GM12865 (cell line): Measurements from ENCODE around the gene FRG2C.
"Not testable (repeated sequence)": the region's sequence is repeated elsewhere in the genome, so short reads cannot be mapped to it uniquely, and the experiment has no call there.

ENCODE experiments used
- DNase-seq: peaks from one replicate; pipeline ENCODE4 v3.0.0; 2010; ENCODE audit warnings: low read depth
- H3K4me3 ChIP-seq: 2 replicates; pipeline ENCODE4 v1.5.1; 2011; ENCODE audit warnings: mild to moderate bottlenecking, low read depth, low read length, control low read depth
- CTCF ChIP-seq: IDR thresholded peaks from 2 replicates; pipeline ENCODE4 v1.5.1; 2011; ENCODE audit warnings: low read length, control low read depth, low read depth, inconsistent platforms; ENCODE audit not compliant: insufficient read depth; ENCODE audit errors: missing control alignments

FRG2C gene

GRCh38 chr3:75664028-75664427, at the start of gene FRG2C:
Gene FRG2C, plus strand, starts transcription at chr3:75664328. Its CDS starts 52 bp downstream, at chr3:75664380.
- DNase-seq, H3K4me3 ChIP-seq: not testable (repeated sequence)

- not testable (repeated sequence) for H3K4me3 ChIP-seq, DNase-seq
Measured at GRCh38 chr3:75618666-75619305, 45.3 kb upstream of the FRG2C start.

- not testable (repeated sequence) for H3K4me3 ChIP-seq, DNase-seq
Measured at GRCh38 chr3:75619481-75620031, 44.6 kb upstream of the FRG2C start.

- DNase-seq: peak; percentile 5
- H3K4me3 ChIP-seq: not testable (repeated sequence)
Measured at GRCh38 chr3:75621772-75622171, 42.4 kb upstream of the FRG2C start.

- not testable (repeated sequence) for DNase-seq, H3K4me3 ChIP-seq
Measured at GRCh38 chr3:75623656-75624055, 40.5 kb upstream of the FRG2C start.

- H3K4me3 ChIP-seq, DNase-seq: not testable (repeated sequence)
Measured at GRCh38 chr3:75630887-75631535, 33.1 kb upstream of the FRG2C start.

- no peak for TF ChIP-seq CTCF
- no peak overlapping the region for H3K4me3 ChIP-seq
- DNase-seq: no peak
Measured at GRCh38 chr3:75631541-75631940, 32.6 kb upstream of the FRG2C start.

GRCh38 chr3:75638947-75639346, 25.2 kb upstream of the FRG2C start:
- not testable (repeated sequence) for DNase-seq

GRCh38 chr3:75641107-75641517, 23.0 kb upstream of the FRG2C start:
- peak overlapping the region; percentile 68 for H3K4me3 ChIP-seq
- DNase-seq: peak; percentile 81

More at GRCh38 chr3:75638947-75639346, 25.2 kb upstream of the FRG2C start:
- H3K4me3 ChIP-seq: not testable (repeated sequence)

GRCh38 chr3:75643031-75643800, 20.9 kb upstream of the FRG2C start:
- peak overlapping the region; percentile 34 for H3K4me3 ChIP-seq
- peak; percentile 26 for TF ChIP-seq CTCF
- peak; percentile 70 for DNase-seq

GRCh38 chr3:75645548-75645947, 18.6 kb upstream of the FRG2C start:
- DNase-seq, H3K4me3 ChIP-seq: not testable (repeated sequence)
